Breast epithelium (tissue), 3 donors: ENCODE results near the gene ZNF789.

Experiments used
- POLR2AphosphoS5 ChIP-seq, 3 donors: sonication (generic); formaldehyde crosslinking; IDR thresholded peaks; one replicate each; pipeline ENCODE4 v1.6.1; 2017; ENCODE audit warnings: antibody characterized with exemption in 3 of 3
- TF ChIP-seq, protein P1 (sequence below), 3 donors: fragments of 450-650 bp; IDR thresholded peaks; one replicate each; pipeline ENCODE4 v1.5.1; 2016 to 2017; ENCODE audit warnings: antibody characterized with exemption in 3 of 3, mild to moderate bottlenecking in 3 of 3, moderate library complexity in 3 of 3

GRCh38 chr7:99428972-99429566 lies 43.6 kb upstream of the ZNF789 start:
- TF ChIP-seq, protein P1, sequence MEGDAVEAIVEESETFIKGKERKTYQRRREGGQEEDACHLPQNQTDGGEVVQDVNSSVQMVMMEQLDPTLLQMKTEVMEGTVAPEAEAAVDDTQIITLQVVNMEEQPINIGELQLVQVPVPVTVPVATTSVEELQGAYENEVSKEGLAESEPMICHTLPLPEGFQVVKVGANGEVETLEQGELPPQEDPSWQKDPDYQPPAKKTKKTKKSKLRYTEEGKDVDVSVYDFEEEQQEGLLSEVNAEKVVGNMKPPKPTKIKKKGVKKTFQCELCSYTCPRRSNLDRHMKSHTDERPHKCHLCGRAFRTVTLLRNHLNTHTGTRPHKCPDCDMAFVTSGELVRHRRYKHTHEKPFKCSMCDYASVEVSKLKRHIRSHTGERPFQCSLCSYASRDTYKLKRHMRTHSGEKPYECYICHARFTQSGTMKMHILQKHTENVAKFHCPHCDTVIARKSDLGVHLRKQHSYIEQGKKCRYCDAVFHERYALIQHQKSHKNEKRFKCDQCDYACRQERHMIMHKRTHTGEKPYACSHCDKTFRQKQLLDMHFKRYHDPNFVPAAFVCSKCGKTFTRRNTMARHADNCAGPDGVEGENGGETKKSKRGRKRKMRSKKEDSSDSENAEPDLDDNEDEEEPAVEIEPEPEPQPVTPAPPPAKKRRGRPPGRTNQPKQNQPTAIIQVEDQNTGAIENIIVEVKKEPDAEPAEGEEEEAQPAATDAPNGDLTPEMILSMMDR (IDR thresholded peaks at IDR 0.05): no peak
- TF ChIP-seq POLR2AphosphoS5 (IDR thresholded peaks at IDR 0.05): no peak
